ENCODE results near the gene SNAP23.

Gene SNAP23

DNA sequence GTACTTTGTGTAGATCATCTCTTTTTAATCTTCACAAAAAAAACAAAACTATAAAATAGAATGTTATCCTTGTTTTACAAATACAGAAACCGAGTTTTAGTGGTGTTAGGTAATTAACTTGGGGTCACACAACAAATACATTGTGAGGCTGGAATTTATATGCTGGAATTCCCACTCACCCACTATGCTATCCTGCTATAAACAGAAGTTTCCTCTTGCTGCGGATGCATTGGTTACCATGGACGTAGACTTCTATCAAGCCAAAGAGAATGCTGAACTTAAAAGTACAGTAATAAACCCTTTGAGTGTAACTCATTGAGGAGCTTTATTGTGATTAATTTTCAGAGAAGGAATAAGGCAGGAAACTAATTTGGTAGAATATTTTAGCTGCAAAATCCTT is 9.2 kb downstream of the SNAP23 start:
- no peak for TF ChIP-seq CTCF (conservative IDR thresholded peaks at IDR 0.05; ENCODE audit: low read depth, low read length)
- DNase-seq (ENCODE audit: low read depth): no peak
- H3K4me3 ChIP-seq (ENCODE audit: low read length): no peak overlapping the region

DNA sequence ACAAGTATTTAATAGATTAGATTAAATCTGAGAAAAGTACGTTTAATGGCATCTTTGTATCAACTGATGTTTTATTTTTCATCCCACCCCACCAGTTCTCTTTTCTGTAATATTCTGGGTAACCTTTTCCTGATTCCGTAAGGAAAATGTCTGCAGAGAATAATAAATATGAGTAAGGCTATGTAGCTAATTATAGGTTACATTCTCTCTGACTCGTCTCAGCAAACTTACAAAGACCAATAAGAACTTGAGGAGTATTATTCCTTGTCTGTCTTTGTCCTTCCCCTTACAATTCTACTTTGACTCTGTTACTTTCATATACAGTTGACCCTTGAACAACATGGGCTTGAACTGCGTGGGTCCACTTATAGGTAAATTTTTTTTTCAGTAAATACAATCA is 12.1 kb downstream of the SNAP23 start:
- no peak for DNase-seq (ENCODE audit: low read depth)
- H3K4me3 ChIP-seq (ENCODE audit: low read length): no peak overlapping the region
- TF ChIP-seq CTCF (conservative IDR thresholded peaks at IDR 0.05; ENCODE audit: low read depth, low read length): no peak

DNA sequence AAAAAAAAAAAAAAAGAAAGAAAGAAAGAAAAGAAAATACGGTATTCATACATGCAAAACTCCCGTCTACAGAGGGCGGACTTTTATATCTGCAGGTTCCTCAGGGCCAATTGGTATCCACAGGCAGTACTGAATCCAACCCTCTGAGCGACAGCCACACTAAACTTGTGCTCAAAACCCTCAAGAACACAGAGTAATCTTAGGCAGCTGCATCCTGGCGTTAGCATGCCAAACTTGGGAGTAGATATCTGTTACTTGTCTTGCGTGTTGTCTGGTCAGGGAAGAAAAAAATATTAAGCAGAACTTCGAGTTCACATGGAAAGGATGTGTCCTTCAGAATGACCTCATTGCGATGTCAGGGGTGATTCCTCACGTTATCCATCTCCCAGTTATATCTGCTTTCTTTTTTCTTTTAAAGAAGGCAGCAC is 12.8 kb downstream of the SNAP23 start:
- TF ChIP-seq CTCF (conservative IDR thresholded peaks at IDR 0.05; ENCODE audit: low read depth, low read length): no peak
- no peak overlapping the region for H3K4me3 ChIP-seq (ENCODE audit: low read length)
- DNase-seq (ENCODE audit: low read depth): no peak

DNA sequence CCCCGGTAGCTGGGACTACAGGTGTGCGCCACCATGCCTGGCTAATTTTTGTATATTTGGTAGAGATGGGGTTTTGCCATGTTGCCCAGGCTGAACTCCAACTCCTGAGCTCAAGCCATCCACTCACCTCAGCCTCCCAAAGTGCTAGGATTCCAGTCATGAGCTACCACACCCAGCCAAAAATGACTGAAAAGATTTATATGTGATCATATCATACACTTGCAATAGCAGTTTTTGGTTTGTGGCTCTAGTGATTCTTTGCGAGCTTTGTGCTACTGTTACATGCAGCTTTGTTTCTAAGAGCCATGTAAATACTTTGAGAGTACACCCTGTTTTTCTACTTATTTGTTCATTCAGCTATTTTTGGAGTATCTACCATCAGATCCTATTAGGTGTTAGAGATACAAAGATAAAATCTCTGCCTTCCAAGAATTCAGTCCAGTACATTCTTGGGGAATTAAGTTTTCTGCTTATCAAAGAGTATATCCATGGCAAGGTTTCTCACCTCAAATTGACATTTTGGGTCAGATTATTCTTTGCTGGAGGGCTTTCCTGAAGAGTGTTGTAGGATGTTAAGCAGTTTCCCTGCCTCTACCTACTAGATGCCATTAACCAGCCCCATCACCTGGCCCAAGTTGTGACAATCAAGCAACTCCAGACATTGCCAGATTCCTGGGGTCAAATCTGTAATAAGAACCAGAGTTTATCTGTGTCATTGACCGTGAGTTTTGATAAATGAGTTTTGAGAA is 15.0 kb downstream of the SNAP23 start:
- TF ChIP-seq CTCF (conservative IDR thresholded peaks at IDR 0.05; ENCODE audit: low read depth, low read length): no peak
- H3K4me3 ChIP-seq (ENCODE audit: low read length): no peak overlapping the region
- DNase-seq (ENCODE audit: low read depth): no peak

DNA sequence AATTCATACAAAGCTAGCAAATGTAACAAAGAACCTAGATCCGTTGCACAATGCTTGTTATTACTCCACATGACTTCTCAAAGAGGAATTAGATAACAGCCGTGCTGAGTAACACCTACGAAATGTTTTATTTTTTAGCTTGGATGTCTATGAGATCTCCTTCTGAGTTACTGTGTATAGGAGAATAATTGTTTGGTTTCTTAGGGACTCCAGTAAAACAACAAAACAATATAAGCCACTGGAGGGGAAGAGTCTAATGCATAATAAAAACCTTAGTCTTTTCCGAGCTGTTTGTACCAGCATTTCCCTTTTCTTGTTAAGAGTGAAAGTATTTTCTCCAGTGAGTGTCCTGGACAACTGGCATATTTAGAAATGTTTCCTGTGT is 15.6 kb downstream of the SNAP23 start:
- DNase-seq (ENCODE audit: low read depth): no peak
- no peak for TF ChIP-seq CTCF (conservative IDR thresholded peaks at IDR 0.05; ENCODE audit: low read depth, low read length)
- no peak overlapping the region for H3K4me3 ChIP-seq (ENCODE audit: low read length)

GRCh38 chr15:42523331-42523730 is 27.9 kb downstream of the SNAP23 start:
- no peak for DNase-seq (ENCODE audit: low read depth)
- H3K4me3 ChIP-seq (ENCODE audit: low read length): no peak overlapping the region
- TF ChIP-seq CTCF (conservative IDR thresholded peaks at IDR 0.05; ENCODE audit: low read depth, low read length): no peak

DNA sequence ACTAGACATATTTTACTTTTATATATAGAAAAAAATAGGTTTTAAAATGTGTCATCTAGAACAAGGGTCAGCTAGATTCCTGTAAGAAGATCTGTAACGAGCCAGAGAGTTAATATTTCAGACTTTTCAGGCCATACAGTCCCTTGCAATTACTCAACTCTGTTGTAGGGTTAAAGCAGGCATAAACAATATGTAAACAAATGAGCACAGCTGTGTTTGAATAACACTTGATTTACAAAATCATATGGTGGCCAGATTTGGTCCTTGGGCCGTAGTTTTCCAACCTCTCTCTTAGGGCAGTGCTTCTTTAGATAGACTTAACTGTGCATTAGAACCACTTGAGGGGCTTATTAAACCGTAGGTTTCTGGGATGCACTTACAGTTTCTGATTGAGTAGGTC is 33.5 kb downstream of the SNAP23 start:
- TF ChIP-seq CTCF (conservative IDR thresholded peaks at IDR 0.05; ENCODE audit: low read depth, low read length): no peak
- no peak for DNase-seq (ENCODE audit: low read depth)
- no peak overlapping the region for H3K4me3 ChIP-seq (ENCODE audit: low read length)
